Measurements from ENCODE around the gene TRIML2. TPM values are rescaled to one million over a fixed set of nuclear protein-coding genes. Genes with fewer than 3 reads are reported as not detected.

TRIML2 gene
- total RNA-seq, 1 experiment from 2014 or later, result 102 TPM

DNA sequence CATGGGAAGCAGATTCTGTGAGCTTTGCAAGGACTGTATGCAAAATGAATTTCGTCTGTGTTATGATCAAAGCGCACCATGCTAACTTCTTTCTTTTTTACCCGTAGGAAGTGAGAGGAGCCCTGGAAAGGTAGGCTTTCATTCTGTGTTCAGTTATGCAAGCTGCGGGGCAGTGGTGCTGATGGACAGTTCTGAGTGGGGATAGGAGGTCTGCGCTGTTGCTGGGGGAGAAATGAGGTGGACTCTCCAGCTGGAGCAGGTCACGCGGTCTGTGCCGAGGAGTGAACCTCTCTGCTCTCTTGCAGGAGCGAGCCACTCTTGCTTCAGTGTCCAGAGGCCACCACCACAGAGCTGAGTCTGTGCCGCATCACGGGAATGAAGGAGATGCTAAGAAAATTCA, 34.3 kb upstream of the TRIML2 start:
- Histone ChIP-seq H2BK20ac (ENCODE audit: low read depth, low read length, poor library complexity, severe bottlenecking) (no peak overlapping the region), H3K18ac (ENCODE audit: insufficient read length, low read depth, low read length) (no peak overlapping the region), H2BK12ac (ENCODE audit: insufficient read length, low read depth, low read length) (no peak overlapping the region), H3K9ac (ENCODE audit: extremely low read depth, insufficient read length, low read length) (no peak overlapping the region), H2BK120ac (ENCODE audit: low read depth, low read length, poor library complexity, severe bottlenecking) (no peak overlapping the region), H2BK5ac (ENCODE audit: insufficient read length, low read length) (no peak overlapping the region), H2AFZ (ENCODE audit: low read length) (no peak overlapping the region), H3K23me2 (ENCODE audit: insufficient read length, low read depth, low read length, poor library complexity, severe bottlenecking) (no peaks in the 10 kb centered on the region), H3K9me3 (ENCODE audit: control insufficient read depth, low read depth, low read length) (no peaks in the 10 kb centered on the region), H4K8ac (replicated peaks; ENCODE audit: insufficient read length, low read depth, low read length) (no peak overlapping the region), H2BK15ac (ENCODE audit: low read depth, low read length) (no peak overlapping the region), H3K56ac (ENCODE audit: insufficient read length, low read depth, low read length) (no peak overlapping the region), H3K79me1 (ENCODE audit: insufficient read depth, low read depth, low read length, poor library complexity, severe bottlenecking) (no peaks in the 10 kb centered on the region), H4K91ac (ENCODE audit: insufficient read length, low read depth, low read length) (no peak overlapping the region), H3T11ph (ENCODE audit: low read length) (no peak overlapping the region), H4K20me1 (ENCODE audit: control insufficient read depth, insufficient read depth, insufficient read length) (no peaks in the 10 kb centered on the region), H3K27ac (ENCODE audit: insufficient read length, low read depth, low read length) (no peak overlapping the region), H3K27me3 (ENCODE audit: insufficient read depth, low read length) (no peaks in the 10 kb centered on the region), H3K4me1 (ENCODE audit: insufficient read depth, low read length) (no peaks in the 10 kb centered on the region; the same call in 1 of the 2 replicates), H3K4me2 (ENCODE audit: insufficient read depth, insufficient read length, low read length) (no peak overlapping the region), H3K14ac (ENCODE audit: insufficient read depth, low read length) (no peak overlapping the region), H4K5ac (ENCODE audit: insufficient read length, low read depth, low read length) (no peak overlapping the region), H3K4ac (ENCODE audit: low read depth, low read length) (no peak overlapping the region), H2AK5ac (ENCODE audit: insufficient read length, low read length) (no peak overlapping the region), H3K79me2 (ENCODE audit: insufficient read depth, low read length) (no peaks in the 10 kb centered on the region), H3K23ac (ENCODE audit: insufficient read length, low read depth, low read length) (no peak overlapping the region)
- Mint-ChIP-seq H3K36me3 (ENCODE audit: insufficient read depth in 1 of 3, low read depth in 3 of 3) (peaks cover 0 to 2% (median 0%) of the 10 kb centered on the region in 3 experiments; a peak in 2 of 7 replicates), H3K4me1 (peaks cover 8 to 14% of the 10 kb centered on the region in 2 experiments), H3K9me3 (0 out of 5 replicates have a peak, but pooled peaks cover 0 to 2% of the 10 kb centered on the region in 2 experiments), H3K27me3 (ENCODE audit: low read depth) (no peaks in the 10 kb centered on the region; the same call in 1 of the 2 replicates), H3K4me3 (no peak overlapping the region), H3K27ac (no peak overlapping the region)
- TF ChIP-seq, protein P1, sequence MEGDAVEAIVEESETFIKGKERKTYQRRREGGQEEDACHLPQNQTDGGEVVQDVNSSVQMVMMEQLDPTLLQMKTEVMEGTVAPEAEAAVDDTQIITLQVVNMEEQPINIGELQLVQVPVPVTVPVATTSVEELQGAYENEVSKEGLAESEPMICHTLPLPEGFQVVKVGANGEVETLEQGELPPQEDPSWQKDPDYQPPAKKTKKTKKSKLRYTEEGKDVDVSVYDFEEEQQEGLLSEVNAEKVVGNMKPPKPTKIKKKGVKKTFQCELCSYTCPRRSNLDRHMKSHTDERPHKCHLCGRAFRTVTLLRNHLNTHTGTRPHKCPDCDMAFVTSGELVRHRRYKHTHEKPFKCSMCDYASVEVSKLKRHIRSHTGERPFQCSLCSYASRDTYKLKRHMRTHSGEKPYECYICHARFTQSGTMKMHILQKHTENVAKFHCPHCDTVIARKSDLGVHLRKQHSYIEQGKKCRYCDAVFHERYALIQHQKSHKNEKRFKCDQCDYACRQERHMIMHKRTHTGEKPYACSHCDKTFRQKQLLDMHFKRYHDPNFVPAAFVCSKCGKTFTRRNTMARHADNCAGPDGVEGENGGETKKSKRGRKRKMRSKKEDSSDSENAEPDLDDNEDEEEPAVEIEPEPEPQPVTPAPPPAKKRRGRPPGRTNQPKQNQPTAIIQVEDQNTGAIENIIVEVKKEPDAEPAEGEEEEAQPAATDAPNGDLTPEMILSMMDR (conservative IDR thresholded peaks at IDR 0.05), result no peak
- no CpG with 5 or more reads among the region's 11 CpGs for WGBS (ENCODE audit: extremely low coverage, insufficient read length, low lambda C conversion rate)
- DNase-seq, result no peak
